ENCODE results near the gene DNLZ.

DNA sequence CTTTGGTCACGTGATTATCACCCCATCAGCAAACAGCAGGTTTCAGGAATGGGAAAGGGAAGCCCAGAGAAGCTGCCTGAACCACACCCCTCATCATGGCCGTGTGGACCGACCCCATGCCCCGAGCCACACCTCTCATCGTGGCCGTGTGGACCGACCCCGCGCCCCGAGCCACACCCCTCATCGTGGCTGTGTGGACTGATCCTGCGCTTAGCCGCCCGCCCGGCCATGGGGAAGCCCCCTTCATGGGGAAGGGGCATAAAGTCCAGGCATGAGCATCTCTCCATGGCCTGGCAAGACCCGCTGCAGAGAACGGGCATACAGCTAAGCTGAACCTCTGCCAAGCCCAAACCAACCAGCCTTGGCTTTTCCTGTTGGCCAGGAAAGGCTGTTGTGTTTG lies 30.0 kb upstream of the DNLZ start:
- TF ChIP-seq, protein P1, sequence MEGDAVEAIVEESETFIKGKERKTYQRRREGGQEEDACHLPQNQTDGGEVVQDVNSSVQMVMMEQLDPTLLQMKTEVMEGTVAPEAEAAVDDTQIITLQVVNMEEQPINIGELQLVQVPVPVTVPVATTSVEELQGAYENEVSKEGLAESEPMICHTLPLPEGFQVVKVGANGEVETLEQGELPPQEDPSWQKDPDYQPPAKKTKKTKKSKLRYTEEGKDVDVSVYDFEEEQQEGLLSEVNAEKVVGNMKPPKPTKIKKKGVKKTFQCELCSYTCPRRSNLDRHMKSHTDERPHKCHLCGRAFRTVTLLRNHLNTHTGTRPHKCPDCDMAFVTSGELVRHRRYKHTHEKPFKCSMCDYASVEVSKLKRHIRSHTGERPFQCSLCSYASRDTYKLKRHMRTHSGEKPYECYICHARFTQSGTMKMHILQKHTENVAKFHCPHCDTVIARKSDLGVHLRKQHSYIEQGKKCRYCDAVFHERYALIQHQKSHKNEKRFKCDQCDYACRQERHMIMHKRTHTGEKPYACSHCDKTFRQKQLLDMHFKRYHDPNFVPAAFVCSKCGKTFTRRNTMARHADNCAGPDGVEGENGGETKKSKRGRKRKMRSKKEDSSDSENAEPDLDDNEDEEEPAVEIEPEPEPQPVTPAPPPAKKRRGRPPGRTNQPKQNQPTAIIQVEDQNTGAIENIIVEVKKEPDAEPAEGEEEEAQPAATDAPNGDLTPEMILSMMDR (IDR thresholded peaks at IDR 0.05 in 2 of 3, conservative IDR thresholded peaks at IDR 0.05 in 1 of 3; ENCODE audit: insufficient read depth in 2 of 3, low read depth in 1 of 3, low read length in 3 of 3): no peak
- TF ChIP-seq CEBPB (tag; IDR thresholded peaks at IDR 0.05) (no peak), ZNF24 (IDR thresholded peaks at IDR 0.05) (no peak), TEAD2 (tag; IDR thresholded peaks at IDR 0.05) (no peak), RB1 (IDR thresholded peaks at IDR 0.05; ENCODE audit: low read depth) (no peak), ETS2 (tag; IDR thresholded peaks at IDR 0.05; ENCODE audit: borderline replicate concordance, poor library complexity, severe bottlenecking) (no peak), POLR2G (IDR thresholded peaks at IDR 0.05; ENCODE audit: low read depth, low read length) (no peak), ERF (CRISPR knock-in tag; IDR thresholded peaks at IDR 0.05) (no peak), ZNF134 (CRISPR knock-in tag; conservative IDR thresholded peaks at IDR 0.05) (no peak), POLR2AphosphoS5 (IDR thresholded peaks at IDR 0.05; ENCODE audit: control insufficient read depth, insufficient read depth, low read depth, low read length) (no peak), EZH2 (IDR thresholded peaks at IDR 0.05; ENCODE audit: borderline replicate concordance, low read depth, low read length) (no peak), JUND (IDR thresholded peaks at IDR 0.05; ENCODE audit: borderline replicate concordance, low read depth, low read length) (no peak), JUND (tag; IDR thresholded peaks at IDR 0.05; ENCODE audit: borderline replicate concordance, low read depth, low read length) (no peak)
- TF ChIP-seq, protein P2, sequence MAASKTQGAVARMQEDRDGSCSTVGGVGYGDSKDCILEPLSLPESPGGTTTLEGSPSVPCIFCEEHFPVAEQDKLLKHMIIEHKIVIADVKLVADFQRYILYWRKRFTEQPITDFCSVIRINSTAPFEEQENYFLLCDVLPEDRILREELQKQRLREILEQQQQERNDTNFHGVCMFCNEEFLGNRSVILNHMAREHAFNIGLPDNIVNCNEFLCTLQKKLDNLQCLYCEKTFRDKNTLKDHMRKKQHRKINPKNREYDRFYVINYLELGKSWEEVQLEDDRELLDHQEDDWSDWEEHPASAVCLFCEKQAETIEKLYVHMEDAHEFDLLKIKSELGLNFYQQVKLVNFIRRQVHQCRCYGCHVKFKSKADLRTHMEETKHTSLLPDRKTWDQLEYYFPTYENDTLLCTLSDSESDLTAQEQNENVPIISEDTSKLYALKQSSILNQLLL (CRISPR knock-in tag; IDR thresholded peaks at IDR 0.05; ENCODE audit: borderline replicate concordance): no peak

Data from K562 (cell line).